AG10803 (cell line): Measurements from ENCODE around the gene MYO1E.

Experiments
- DNase-seq: peaks from one replicate; pipeline ENCODE4 v3.0.0; 2010; ENCODE audit warnings: low read depth
- H3K4me3 ChIP-seq: 2 replicates; pipeline ENCODE4 v1.5.1; 2011; ENCODE audit warnings: mild to moderate bottlenecking, low read length, control low read depth
- CTCF ChIP-seq: conservative IDR thresholded peaks from 2 replicates; pipeline ENCODE4 v1.5.1; 2011; ENCODE audit warnings: mild to moderate bottlenecking, low read length, control low read depth, inconsistent platforms

The MYO1E gene

DNA sequence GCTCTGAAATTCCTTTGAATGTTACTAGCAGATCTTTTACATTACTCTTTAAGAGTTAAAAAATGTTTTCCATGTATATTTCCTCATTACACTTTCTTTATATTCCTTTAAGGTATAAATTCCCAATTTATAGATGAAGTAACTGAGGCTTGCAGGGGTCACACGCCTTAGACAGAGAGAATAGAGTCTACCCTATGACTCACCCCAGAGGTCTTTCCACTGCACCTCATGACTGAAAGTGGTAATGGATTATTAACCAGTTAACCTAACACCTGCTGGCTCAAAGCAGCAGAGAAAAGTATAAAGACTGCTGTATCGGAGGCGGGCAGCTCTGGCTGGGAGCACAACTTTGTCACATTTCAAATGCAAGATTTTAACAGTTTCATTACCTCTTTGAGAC lies 128.3 kb downstream of the MYO1E start:
- TF ChIP-seq CTCF = no peak
- no peak overlapping the region for H3K4me3 ChIP-seq
- no peak for DNase-seq

- H3K4me3 ChIP-seq = no peak overlapping the region
- no peak for TF ChIP-seq CTCF
- no peak for DNase-seq
These were observed 129.0 kb downstream of the MYO1E start for GRCh38 chr15:59243622-59244021.

DNA sequence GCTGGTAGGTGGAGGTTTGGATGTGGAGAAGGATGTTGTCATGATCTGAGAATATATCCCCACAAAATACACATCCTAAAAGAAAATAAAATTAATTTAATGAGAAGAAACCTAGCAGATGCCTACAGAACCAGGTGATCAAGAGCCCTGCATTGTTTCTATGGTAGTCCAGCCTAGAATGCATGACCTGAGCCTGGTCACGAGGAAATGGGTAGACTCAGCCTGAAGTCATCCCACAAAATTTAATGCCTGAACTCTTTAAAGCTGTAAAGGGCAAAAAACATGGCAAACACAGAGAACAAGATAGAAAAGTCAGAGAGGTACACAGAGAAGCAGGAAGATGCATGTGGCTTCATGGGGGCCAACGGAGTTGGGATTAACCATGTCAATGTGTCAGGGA lies 130.0 kb downstream of the MYO1E start:
- H3K4me3 ChIP-seq = no peak overlapping the region
- TF ChIP-seq CTCF = no peak
- DNase-seq = no peak

DNA sequence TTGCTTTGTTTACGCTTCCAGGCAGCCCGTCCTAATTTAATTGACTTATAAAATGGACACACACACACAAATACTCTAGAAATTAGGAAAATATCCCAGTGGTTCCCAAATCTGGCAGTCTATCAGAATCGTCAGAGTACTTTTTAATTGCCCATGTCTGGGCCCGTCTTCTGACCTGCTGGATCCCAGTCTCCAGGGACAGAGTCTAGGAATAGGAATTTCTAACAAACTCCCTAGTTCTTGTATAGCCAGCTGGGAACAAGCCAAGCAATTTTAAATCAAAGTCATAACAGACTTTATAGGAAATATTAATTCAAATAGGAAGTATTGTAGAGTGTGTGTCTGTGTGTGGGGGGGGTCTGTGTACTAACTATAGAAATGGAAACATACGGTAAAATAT lies 132.6 kb downstream of the MYO1E start:
- no peak for TF ChIP-seq CTCF
- no peak for DNase-seq
- no peak overlapping the region for H3K4me3 ChIP-seq

DNA sequence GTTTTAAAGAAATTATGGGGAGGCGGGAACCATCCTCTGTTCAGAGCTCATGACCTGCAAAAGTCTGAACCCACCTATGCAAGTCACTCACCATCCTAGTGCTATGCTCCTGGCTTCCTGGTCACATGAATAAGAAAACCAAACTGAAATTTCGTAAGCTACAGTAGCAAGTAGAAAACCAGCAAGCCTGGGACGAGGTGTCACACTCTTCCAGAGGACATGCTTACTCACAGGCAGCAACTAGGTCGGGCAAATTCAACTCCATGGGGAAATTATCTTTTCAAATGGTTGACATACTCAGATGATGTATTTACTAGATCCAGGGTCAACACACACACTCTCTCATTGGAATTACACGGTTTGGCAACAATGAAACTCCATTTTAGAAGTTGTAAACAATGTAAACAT lies 134.7 kb downstream of the MYO1E start:
- DNase-seq = no peak
- no peak for TF ChIP-seq CTCF
- H3K4me3 ChIP-seq = no peak overlapping the region

- no peak for DNase-seq
- no peak overlapping the region for H3K4me3 ChIP-seq
- TF ChIP-seq CTCF = no peak
These were observed 135.4 kb downstream of the MYO1E start for GRCh38 chr15:59237119-59237855.

DNA sequence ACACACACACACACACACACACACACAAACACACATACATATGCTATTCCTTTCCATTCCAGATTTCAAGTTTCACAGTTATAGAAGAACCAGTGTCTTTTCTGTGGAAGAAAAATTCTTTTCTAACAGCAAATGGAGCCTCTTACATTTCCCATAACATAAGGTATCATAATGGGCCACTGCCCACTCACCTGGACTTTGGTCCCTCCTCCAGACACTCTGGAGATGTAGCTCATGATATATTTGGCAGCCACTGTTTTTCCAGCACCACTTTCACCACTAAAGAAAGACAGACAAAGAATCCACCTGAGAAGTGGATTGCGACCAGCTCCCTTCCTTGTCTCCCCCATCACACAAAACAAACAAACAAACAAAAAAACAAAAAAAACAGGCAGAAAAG lies 136.3 kb downstream of the MYO1E start:
- no peak overlapping the region for H3K4me3 ChIP-seq
- TF ChIP-seq CTCF = no peak
- no peak for DNase-seq
